CD4-positive, alpha-beta T cell treated with Interleukin-15 for 4 hours (primary cell): ENCODE results near the gene NFYA.
A peak's percentile ranks its signal among the peaks of the same experiment; 100 is the strongest.

Experiments used
- DNase-seq: peaks from one replicate; pipeline ENCODE4 v3.0.0-alpha.2; 2020; ENCODE audit warnings: low spot score

NFYA gene

GRCh38 chr6:41072836-41073202, at the start of gene NFYA:
NFYA (plus strand) TSS chr6:41072974; CDS start chr6:41079090, 6,116 bp downstream.
- no peak for DNase-seq

DNA sequence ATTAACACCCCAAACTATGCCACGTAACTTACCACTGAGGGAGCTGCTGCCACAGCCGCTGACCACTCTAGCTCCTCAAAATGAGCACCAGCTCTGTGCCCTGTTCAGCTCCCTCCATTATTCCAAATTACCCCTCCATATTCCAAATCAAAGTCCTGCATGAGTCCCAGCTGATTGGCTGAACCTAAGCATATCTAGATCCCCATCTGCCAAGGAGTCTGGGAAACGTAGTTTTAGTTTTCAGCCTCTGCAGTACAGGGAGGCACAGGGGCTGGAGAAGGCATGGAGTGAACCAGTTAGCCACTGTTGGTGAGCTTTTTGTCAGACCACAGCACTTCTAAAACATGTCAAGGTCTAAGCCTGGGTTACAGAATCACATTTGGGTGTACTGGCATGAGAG, 49.7 kb upstream of the NFYA start:
- DNase-seq = no peak

- no peak for DNase-seq
Observed at GRCh38 chr6:41025966-41026530, 46.7 kb upstream of the NFYA start.

- DNase-seq = no peak
Observed at GRCh38 chr6:41027241-41027640, 45.5 kb upstream of the NFYA start.

GRCh38 chr6:41027799-41028560, 44.8 kb upstream of the NFYA start:
- DNase-seq = peak; percentile 73

DNA sequence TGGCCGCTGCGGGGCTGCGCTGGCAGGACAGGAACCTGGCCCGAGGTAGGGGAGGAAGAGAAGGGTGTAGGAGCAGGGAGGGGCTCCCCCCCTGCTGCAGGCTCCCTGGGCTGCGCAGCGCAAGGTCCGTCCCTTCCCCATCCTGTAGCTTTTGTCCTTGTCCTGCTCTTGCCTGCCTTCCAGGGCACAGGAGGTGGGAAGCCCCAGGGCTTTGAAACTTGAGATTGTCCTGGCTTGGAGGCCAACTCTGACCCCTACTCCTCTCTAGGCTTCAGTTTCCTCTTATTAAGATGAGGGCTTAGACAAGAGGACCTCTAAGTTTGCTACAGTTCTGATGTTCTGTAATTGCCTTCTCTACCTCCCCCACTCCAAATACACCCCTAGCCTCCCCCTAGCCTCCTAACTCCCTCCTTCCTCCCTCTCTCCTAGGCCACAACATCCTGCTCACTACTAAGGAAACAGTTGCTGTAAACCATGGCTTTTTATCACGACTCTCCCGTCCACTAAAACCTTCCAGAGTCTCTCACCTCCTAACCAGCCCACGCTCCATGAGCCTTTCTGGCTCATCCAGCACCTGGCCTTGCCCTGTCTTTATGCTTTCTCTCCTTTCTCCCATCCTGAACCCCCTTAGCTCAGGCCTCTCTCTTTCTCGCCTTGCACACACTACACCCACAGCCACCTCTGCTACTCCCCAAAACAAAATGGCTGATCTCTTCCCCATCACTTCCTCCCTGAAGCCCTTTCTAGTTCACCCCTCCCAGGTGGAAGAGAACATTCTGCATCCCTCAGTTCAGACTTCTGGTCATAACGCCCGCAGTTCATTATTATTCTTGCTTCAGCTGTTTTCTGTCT, 44.0 kb upstream of the NFYA start:
- DNase-seq = no peak

DNA sequence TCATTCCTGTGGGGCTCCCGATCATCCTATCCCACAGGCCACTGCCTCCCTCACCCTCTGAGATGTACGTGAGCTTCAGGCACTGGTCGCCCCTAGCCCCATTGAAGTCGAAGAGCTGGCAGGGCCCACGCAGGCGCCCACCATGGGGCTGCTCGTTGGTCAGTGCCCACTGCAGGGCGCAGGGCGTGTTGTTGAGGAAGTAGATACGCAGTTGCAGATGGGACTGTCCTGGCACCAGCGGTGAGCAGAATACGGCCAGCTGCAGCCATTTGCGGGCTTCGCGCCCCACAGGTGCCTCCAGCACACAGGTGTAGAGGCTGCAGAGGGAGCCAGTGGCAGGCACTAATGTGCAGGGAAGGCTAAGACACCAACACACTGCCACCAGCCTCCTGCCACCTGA, 39.9 kb upstream of the NFYA start:
- DNase-seq = no peak

DNA sequence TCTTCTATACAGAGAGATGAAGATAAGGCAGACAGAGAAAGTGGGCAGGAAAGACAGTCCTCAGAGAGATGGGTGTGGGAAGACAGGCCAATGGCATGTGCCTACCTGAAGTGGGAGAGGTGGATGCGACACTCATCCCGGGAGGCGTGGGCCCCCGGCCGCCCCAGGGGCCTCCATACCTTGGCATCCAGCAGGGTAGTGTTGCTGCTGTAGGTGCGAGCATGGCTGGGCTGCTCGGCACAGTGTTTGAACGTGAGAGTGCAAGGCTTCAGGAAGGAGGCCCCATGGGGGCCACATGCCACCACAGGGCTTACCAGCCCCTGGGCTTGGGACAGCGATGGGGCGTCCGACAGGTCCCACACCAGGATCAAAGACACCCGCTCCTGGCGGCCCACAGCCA, 39.0 kb upstream of the NFYA start:
- DNase-seq = no peak

DNA sequence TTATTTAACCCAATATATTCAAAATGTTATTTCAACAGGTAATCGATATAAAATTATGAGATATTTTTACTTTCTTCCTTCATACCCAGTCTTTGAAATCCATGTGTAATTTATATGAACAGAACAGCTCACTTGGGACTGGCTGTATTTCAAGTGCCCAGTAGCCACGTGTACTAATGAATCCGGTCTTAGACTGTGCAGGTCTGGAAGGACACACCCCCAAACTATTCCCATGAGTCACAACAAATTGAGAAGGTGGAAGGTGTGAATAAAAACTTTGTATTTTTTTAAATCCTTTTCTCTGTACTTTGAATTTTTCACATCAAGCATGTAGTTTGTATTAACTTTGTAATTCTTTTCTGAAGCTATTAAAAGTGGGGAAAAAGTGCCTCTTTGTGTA, 36.6 kb upstream of the NFYA start:
- DNase-seq = no peak

DNA sequence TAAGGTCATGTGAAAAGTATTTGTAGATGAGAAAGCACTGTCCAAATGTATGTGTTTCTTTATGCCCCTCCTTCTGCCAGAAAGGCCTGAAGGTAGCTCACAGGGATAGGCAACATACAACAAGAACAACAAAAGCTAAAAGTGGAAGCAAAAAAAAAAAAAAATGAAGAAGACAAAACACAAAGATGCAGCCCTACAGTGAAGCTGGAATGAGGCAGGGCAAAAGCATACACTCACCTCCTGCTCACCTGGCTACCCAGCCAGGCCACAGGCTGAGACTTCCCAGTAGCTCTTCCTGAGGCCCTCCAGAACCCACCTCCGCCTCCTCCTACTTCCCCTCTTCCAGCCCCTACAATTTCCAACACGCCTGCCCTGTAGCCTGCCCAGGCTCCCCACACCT, 36.2 kb upstream of the NFYA start:
- DNase-seq = no peak

- no peak for DNase-seq
Observed at GRCh38 chr6:41037107-41037900, 35.5 kb upstream of the NFYA start.

GRCh38 chr6:41038205-41038604, 34.6 kb upstream of the NFYA start:
- DNase-seq = no peak

- DNase-seq = peak; percentile 52
Observed at GRCh38 chr6:41039060-41039998, 33.4 kb upstream of the NFYA start, which contains the start of gene UNC5CL. UNC5CL (minus strand) TSS chr6:41039221; CDS start chr6:41035074, 4,147 bp downstream.

GRCh38 chr6:41040101-41040939, 32.5 kb upstream of the NFYA start:
- DNase-seq = no peak

- no peak for DNase-seq
Observed at GRCh38 chr6:41040940-41041536, 31.7 kb upstream of the NFYA start.

- DNase-seq = no peak
Observed at GRCh38 chr6:41042226-41043055, 30.3 kb upstream of the NFYA start, which contains the start of gene TSPO2. TSPO2 (plus strand) TSS chr6:41042467; CDS start chr6:41042986, 519 bp downstream.

GRCh38 chr6:41043151-41043550, 29.6 kb upstream of the NFYA start:
- DNase-seq = no peak

DNA sequence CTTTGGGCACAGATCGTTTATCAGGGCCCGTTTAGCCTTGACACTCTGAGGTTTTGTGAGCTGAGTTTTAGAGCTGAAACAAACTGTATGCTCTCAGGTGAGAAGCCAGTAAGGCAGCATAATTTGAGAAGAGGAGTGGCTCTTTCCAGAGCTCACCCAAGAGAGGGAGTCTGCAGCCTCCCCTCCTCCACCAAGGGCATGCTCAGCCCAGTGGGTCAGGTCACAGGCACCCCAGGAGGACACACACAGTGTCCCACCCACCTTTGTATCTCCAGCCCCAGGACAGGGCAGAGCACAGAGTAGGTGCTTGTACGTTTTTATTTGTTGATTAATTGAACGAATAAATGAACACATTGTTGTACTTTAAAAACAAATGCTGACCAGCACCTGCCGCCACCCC, 27.1 kb upstream of the NFYA start:
- DNase-seq = no peak

DNA sequence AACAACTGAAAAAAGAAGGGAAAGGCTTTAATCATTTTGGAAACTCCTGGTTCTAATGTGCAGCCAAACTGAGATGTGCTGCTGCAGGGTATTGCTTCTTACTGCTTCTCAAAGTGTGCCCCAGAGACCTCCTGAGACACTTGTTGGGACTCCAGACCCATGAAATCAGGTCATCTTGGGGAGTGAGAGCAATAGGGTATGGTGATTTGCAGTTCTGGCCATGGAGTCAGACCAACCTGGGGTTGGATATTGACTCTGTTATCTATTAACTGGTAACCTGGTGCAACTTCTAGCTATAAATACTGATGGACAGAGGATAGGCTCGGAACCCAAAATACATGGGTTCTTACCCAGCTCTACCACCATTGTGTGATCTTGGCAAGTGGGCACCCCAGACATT, 26.7 kb upstream of the NFYA start:
- no peak for DNase-seq
